Activated CD4-positive, CD25-positive, alpha-beta regulatory T cell treated with anti-CD3 and anti-CD28 coated beads, Interleukin-2, amount 50 U/mL, for 72 hours (primary cell): ENCODE data around the gene GFPT1.

ENCODE experiments used
- DNase-seq: peaks from one replicate; pipeline ENCODE4 v3.0.0; 2021

The GFPT1 gene

GRCh38 chr2:69287544-69287943 is 99.5 kb downstream of the GFPT1 start:
- DNase-seq = no peak

GRCh38 chr2:69285379-69285894 is 101.6 kb downstream of the GFPT1 start:
- DNase-seq = no peak

GRCh38 chr2:69280796-69281412 is 106.1 kb downstream of the GFPT1 start:
- DNase-seq = no peak

- DNase-seq = no peak
Observed at GRCh38 chr2:69279931-69280681, 106.9 kb downstream of the GFPT1 start.

GRCh38 chr2:69279211-69279610 is 107.8 kb downstream of the GFPT1 start:
- no peak for DNase-seq

GRCh38 chr2:69278366-69278765 is 108.7 kb downstream of the GFPT1 start:
- no peak for DNase-seq

GRCh38 chr2:69275490-69275889 is 111.5 kb downstream of the GFPT1 start:
- no peak for DNase-seq

- DNase-seq = no peak
Observed at GRCh38 chr2:69272803-69273471, 114.1 kb downstream of the GFPT1 start.

GRCh38 chr2:69271831-69272257 is 115.2 kb downstream of the GFPT1 start:
- no peak for DNase-seq
